Liver (tissue), 9 donors: ENCODE measurements around the gene SLC6A17. TPM values are rescaled to one million over a fixed set of nuclear protein-coding genes. Genes with fewer than 3 reads are reported as not detected.

Experiments
- DNase-seq: peaks from one replicate; pipeline ENCODE4 v3.0.0-alpha.2; 2017; ENCODE audit warnings: low spot score
- H3K27ac ChIP-seq, 2 donors: one replicate each; pipeline ENCODE4 v1.7.0; 2013; ENCODE audit warnings: inconsistent platforms in 2 of 2, low read length in 2 of 2, control low read depth in 1 of 2, low read depth in 1 of 2, mild to moderate bottlenecking in 1 of 2
- H3K27me3 ChIP-seq, 4 donors: one replicate each; pipeline versions ENCODE4 v1.6.1 to v1.7.0; 2013; ENCODE audit warnings: low read length in 3 of 4, inconsistent platforms in 1 of 4, mild to moderate bottlenecking in 1 of 4, moderate library complexity in 1 of 4; ENCODE audit not compliant: control insufficient read depth in 4 of 4, insufficient read depth in 4 of 4
- H3K36me3 ChIP-seq, 4 donors: one replicate each; pipeline versions ENCODE4 v1.6.1 to v1.7.0; 2013; ENCODE audit warnings: low read length in 3 of 4, mild to moderate bottlenecking in 3 of 4, low read depth in 1 of 4, moderate library complexity in 1 of 4; ENCODE audit not compliant: control insufficient read depth in 4 of 4, insufficient read depth in 3 of 4
- H3K4me1 ChIP-seq, 4 donors: one replicate each; pipeline versions ENCODE4 v1.6.1 to v1.7.0; 2013; ENCODE audit warnings: low read length in 3 of 4, mild to moderate bottlenecking in 3 of 4, moderate library complexity in 1 of 4; ENCODE audit not compliant: control insufficient read depth in 4 of 4, insufficient read depth in 4 of 4
- H3K4me3 ChIP-seq, 3 donors: one replicate each; pipeline versions ENCODE4 v1.6.1 to v1.7.0; 2013; ENCODE audit warnings: low read length in 3 of 3, control low read depth in 1 of 3, low read depth in 1 of 3, mild to moderate bottlenecking in 1 of 3
- H3K9ac ChIP-seq, 2 donors: one replicate each; pipeline ENCODE4 v1.7.0; 2013; ENCODE audit warnings: low read length in 2 of 2, mild to moderate bottlenecking in 2 of 2, moderate library complexity in 2 of 2, control low read depth in 1 of 2, low read depth in 1 of 2
- H3K9me3 ChIP-seq, 4 donors: one replicate each; pipeline versions ENCODE4 v1.6.1 to v1.7.0; 2013; ENCODE audit warnings: low read length in 3 of 4; ENCODE audit not compliant: control insufficient read depth in 4 of 4
- EGR1 ChIP-seq, 2 donors: IDR thresholded peaks; 2 replicates each; pipeline ENCODE4 v1.6.1; 2016 to 2018; ENCODE audit warnings: antibody characterized with exemption in 2 of 2, low read depth in 2 of 2
- FOXA2 ChIP-seq: IDR thresholded peaks from 2 replicates; pipeline ENCODE4 v1.6.1; 2016; ENCODE audit warnings: antibody characterized with exemption
- GABPA ChIP-seq, 2 donors: IDR thresholded peaks in 1 of 2; conservative IDR thresholded peaks in 1 of 2; 2 replicates each; pipeline ENCODE4 v1.6.1; 2016; ENCODE audit warnings: antibody characterized with exemption in 2 of 2, mild to moderate bottlenecking in 1 of 2, moderate library complexity in 1 of 2
- HNF4A ChIP-seq, 2 donors: conservative IDR thresholded peaks; 2 replicates each; pipeline ENCODE4 v1.6.1; 2016; ENCODE audit warnings: antibody characterized with exemption in 2 of 2, mild to moderate bottlenecking in 2 of 2
- HNF4G ChIP-seq: IDR thresholded peaks from 2 replicates; pipeline ENCODE4 v1.6.1; 2016; ENCODE audit warnings: antibody characterized with exemption
- JUND ChIP-seq, 2 donors: IDR thresholded peaks; 2 replicates each; pipeline ENCODE4 v1.6.1; 2016; ENCODE audit warnings: antibody characterized with exemption in 2 of 2
- NR2F2 ChIP-seq: IDR thresholded peaks from 2 replicates; pipeline ENCODE4 v1.6.1; 2016; ENCODE audit warnings: antibody characterized with exemption
- RXRA ChIP-seq, 2 donors: IDR thresholded peaks; 2 replicates each; pipeline ENCODE4 v1.6.1; 2017 to 2018; ENCODE audit warnings: antibody characterized with exemption in 2 of 2, mild to moderate bottlenecking in 1 of 2
- SP1 ChIP-seq: IDR thresholded peaks from 2 replicates; pipeline ENCODE4 v1.6.1; 2018; ENCODE audit warnings: antibody characterized with exemption, mild to moderate bottlenecking
- TAF1 ChIP-seq: conservative IDR thresholded peaks from 2 replicates; pipeline ENCODE4 v1.6.1; 2016; ENCODE audit warnings: antibody characterized with exemption, mild to moderate bottlenecking
- WGBS: extraction: QIAGEN DNeasy Blood & Tissue Kit; methylation state at CpG from one replicate; pipeline ENCODE4 v1.1.7; 2013; 5-methylcytosine and 5-hydroxymethylcytosine counted together
- polyA plus RNA-seq, 2 donors: library from polyadenylated mRNA; stranded (reverse) in 1 of 2; unstranded in 1 of 2; fragments of 200-250 nt in 1 of 2; fragments of >200 nt in 1 of 2; fragmentation: Nextera tagmentation in 1 of 2; extraction: Ambion mirVana in 1 of 2; gene quantifications; one replicate each; pipeline versions ENCODE4 v1.2.1 to v1.2.3, GENCODE V29; 2013 to 2015
- total RNA-seq, 2 donors: library from RNA; depleted of rRNA; stranded (reverse); fragments of >200 nt; gene quantifications; one replicate each; pipeline ENCODE4 v1.2.3, GENCODE V29; 2014
- TF ChIP-seq, protein P1 (sequence below): IDR thresholded peaks from 2 replicates; pipeline ENCODE4 v1.6.1; 2016; ENCODE audit warnings: antibody characterized with exemption
- TF ChIP-seq, protein P2 (sequence below): fragments of 150-350 bp; IDR thresholded peaks from 2 replicates; pipeline ENCODE4 v1.5.1; 2017; ENCODE audit warnings: improper control_type of control experiment, low read depth, low read length; ENCODE audit not compliant: missing input control
- TF ChIP-seq, protein P3 (sequence below): IDR thresholded peaks from 2 replicates; pipeline ENCODE4 v1.6.1; 2016; ENCODE audit warnings: antibody characterized with exemption, mild to moderate bottlenecking
- donor health status: healthy.
- donor health status: healthy.
- donor health status: healthy.
- donor health status: healthy.
- donor health status: healthy.

The SLC6A17 gene
- total and polyA plus RNA-seq, 4 donors = not detected

DNA sequence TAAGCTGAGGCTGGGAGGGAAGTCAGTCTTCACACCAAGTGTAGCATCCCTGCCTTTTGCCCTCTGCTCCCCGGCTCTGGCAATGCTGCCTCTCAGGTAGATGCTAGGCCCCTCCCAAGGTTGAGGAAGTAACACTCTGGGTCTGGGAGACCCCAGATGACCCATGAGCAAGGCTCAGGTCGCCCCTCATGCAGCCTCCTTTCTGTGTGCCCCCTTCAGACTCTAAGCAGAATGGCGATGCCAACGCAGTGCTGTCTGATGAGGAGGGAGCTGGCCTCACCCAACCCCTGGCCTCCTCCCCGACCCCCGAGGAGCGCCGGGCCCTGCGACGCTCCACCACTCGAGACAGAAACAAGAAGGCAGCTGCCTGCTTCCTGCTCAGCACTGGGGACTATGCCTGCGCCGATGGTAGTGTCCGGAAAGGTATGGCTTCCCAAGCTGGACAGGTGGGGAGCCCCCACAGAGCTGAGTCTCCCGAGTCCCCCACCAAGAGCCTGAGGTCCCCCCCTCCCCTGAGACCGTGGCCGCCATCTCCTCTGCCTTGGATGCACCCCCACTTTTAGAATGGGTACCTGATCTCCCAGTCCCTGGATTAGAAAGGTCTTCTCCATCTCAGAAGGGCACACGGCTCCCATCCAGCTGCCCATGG lies 75.6 kb downstream of the SLC6A17 start:
- no peak for DNase-seq
- Histone ChIP-seq H3K27me3 (no peaks in the 10 kb centered on the region), H3K9ac (no peak overlapping the region), H3K27ac (no peak overlapping the region), H3K4me3 (no peak overlapping the region), H3K4me1 (no peaks in the 10 kb centered on the region), H3K36me3 (no peaks in the 10 kb centered on the region), H3K9me3 (no peaks in the 10 kb centered on the region)
- TF ChIP-seq, protein P1, sequence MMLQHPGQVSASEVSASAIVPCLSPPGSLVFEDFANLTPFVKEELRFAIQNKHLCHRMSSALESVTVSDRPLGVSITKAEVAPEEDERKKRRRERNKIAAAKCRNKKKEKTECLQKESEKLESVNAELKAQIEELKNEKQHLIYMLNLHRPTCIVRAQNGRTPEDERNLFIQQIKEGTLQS = no peak
- TF ChIP-seq RXRA (IDR thresholded peaks at IDR 0.05) = no peak
- WGBS = 94% methylated on average over 18 of the region's 18 CpGs

DNA sequence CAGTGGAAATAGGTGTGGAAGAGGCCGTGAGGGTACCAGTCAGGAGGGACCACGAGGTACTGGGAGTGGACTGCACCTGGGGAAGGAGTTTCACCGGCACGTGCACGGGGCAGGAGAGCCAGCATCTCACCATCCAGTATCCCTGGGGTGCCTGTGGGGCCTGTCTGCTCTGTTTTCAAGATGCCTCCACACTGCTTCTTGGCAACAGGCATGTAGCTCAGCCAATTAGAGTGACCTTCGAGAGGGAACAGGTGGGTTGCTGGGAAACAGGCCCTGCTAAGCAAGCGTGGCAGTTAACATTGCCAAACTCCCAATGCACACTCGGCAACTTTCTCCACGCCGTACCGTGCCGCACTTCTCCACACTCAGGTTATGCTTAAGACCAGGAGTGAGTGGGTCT lies 77.5 kb downstream of the SLC6A17 start:
- no peaks in the 10 kb centered on the region for H3K36me3 ChIP-seq
- no peak for DNase-seq
- no peak overlapping the region for H3K27ac ChIP-seq
- H3K4me3 ChIP-seq = no peak overlapping the region
- TF ChIP-seq SP1 = no peak
- TF ChIP-seq RXRA (IDR thresholded peaks at IDR 0.05) = no peak
- TF ChIP-seq FOXA2 = no peak
- TF ChIP-seq, protein P2, sequence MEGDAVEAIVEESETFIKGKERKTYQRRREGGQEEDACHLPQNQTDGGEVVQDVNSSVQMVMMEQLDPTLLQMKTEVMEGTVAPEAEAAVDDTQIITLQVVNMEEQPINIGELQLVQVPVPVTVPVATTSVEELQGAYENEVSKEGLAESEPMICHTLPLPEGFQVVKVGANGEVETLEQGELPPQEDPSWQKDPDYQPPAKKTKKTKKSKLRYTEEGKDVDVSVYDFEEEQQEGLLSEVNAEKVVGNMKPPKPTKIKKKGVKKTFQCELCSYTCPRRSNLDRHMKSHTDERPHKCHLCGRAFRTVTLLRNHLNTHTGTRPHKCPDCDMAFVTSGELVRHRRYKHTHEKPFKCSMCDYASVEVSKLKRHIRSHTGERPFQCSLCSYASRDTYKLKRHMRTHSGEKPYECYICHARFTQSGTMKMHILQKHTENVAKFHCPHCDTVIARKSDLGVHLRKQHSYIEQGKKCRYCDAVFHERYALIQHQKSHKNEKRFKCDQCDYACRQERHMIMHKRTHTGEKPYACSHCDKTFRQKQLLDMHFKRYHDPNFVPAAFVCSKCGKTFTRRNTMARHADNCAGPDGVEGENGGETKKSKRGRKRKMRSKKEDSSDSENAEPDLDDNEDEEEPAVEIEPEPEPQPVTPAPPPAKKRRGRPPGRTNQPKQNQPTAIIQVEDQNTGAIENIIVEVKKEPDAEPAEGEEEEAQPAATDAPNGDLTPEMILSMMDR = no peak
- TF ChIP-seq HNF4G = no peak
- TF ChIP-seq, protein P3, sequence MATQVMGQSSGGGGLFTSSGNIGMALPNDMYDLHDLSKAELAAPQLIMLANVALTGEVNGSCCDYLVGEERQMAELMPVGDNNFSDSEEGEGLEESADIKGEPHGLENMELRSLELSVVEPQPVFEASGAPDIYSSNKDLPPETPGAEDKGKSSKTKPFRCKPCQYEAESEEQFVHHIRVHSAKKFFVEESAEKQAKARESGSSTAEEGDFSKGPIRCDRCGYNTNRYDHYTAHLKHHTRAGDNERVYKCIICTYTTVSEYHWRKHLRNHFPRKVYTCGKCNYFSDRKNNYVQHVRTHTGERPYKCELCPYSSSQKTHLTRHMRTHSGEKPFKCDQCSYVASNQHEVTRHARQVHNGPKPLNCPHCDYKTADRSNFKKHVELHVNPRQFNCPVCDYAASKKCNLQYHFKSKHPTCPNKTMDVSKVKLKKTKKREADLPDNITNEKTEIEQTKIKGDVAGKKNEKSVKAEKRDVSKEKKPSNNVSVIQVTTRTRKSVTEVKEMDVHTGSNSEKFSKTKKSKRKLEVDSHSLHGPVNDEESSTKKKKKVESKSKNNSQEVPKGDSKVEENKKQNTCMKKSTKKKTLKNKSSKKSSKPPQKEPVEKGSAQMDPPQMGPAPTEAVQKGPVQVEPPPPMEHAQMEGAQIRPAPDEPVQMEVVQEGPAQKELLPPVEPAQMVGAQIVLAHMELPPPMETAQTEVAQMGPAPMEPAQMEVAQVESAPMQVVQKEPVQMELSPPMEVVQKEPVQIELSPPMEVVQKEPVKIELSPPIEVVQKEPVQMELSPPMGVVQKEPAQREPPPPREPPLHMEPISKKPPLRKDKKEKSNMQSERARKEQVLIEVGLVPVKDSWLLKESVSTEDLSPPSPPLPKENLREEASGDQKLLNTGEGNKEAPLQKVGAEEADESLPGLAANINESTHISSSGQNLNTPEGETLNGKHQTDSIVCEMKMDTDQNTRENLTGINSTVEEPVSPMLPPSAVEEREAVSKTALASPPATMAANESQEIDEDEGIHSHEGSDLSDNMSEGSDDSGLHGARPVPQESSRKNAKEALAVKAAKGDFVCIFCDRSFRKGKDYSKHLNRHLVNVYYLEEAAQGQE = no peak
- TF ChIP-seq TAF1 = no peak
- TF ChIP-seq HNF4A (conservative IDR thresholded peaks at IDR 0.05) = no peak
- TF ChIP-seq GABPA (IDR thresholded peaks at IDR 0.05 in 1 of 2, conservative IDR thresholded peaks at IDR 0.05 in 1 of 2) = no peak
- TF ChIP-seq JUND (IDR thresholded peaks at IDR 0.05) = no peak
- TF ChIP-seq EGR1 (IDR thresholded peaks at IDR 0.05; ENCODE audit: low read depth in 2 of 2) = no peak
- TF ChIP-seq, protein P1 = no peak
- TF ChIP-seq NR2F2 = no peak
- no peaks in the 10 kb centered on the region for H3K4me1 ChIP-seq
- H3K9ac ChIP-seq = no peak overlapping the region
- no peaks in the 10 kb centered on the region for H3K27me3 ChIP-seq
- 93% methylated on average over 12 of the region's 12 CpGs for WGBS
- H3K9me3 ChIP-seq = no peaks in the 10 kb centered on the region
